ENCODE data around the gene RDX.
A peak's percentile ranks its signal among the peaks of the same experiment; 100 is the strongest.
"Not testable (repeated sequence)": the region's sequence is repeated elsewhere in the genome, so short reads cannot be mapped to it uniquely, and the experiment has no call there.

RDX gene

DNA sequence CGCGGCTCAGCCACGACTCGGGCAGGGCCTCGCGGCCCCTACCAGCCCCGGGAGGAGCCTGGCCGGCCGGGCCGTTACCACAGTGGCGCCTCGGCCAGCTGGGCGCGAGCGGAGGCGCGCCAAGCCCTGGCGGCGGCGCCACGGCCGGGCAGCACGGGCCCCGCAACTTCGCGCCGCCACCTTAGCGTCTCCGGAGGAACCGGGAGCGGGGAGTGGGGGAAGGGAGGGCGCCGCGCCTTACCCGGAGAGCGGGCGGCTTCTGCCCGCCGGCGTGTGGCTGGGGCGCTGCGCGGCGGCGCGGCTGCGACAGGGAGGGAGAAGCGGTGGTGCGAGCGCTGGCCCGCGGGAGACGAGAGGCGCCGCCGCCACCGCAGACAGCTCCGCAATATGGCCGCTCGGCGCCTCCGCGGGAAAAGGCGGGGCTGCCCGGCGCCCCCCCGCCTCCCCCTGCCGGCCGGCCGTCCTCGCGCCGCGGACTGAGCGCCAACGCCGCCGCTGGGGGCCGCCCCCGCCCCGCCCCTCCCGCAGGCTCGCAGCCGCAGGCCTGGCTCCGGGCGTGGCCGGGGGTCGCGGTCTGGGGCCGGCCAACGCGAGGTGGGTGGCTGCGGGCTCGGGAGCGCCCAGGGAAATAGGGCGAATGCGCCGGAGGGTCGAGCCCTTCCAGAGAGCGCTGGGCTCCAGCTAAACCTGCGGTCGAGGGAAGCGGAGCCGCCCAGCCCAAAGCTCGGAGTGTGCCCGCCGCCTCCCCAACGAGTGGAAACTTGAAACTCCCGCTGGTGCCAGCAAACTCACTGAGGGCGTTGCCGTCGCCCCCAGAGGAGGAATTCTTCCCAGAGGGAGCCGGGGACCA is at the start of gene RDX:
RDX (minus strand) TSS at position 389 of the 850 bp plus-strand sequence. CDS start 16,922 bp downstream, outside the sequence.
- peak; percentile 72 to 76 for DNase-seq

DNA sequence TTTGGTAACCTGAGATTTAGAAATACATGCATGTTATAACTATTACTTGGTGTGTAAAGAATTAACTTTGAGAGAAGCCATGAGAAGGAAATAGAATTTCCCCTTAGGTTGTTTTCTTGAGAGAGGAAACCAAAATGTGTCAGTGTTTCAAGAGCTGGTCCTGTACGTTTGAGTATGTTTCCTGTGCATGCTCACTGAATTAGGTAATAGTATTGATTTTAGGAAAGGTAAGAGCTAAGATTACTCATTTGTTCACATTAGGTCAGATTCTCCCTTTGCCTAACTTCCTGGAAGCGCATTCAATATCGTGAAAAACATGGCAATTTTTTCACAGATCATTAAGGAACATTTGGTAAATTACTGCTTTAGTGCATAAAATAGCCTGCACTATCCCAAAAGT is 49.3 kb upstream of the RDX start:
- DNase-seq: no peak

GRCh38 chr11:110340436-110340835 is 44.0 kb upstream of the RDX start:
- DNase-seq: no peak

DNA sequence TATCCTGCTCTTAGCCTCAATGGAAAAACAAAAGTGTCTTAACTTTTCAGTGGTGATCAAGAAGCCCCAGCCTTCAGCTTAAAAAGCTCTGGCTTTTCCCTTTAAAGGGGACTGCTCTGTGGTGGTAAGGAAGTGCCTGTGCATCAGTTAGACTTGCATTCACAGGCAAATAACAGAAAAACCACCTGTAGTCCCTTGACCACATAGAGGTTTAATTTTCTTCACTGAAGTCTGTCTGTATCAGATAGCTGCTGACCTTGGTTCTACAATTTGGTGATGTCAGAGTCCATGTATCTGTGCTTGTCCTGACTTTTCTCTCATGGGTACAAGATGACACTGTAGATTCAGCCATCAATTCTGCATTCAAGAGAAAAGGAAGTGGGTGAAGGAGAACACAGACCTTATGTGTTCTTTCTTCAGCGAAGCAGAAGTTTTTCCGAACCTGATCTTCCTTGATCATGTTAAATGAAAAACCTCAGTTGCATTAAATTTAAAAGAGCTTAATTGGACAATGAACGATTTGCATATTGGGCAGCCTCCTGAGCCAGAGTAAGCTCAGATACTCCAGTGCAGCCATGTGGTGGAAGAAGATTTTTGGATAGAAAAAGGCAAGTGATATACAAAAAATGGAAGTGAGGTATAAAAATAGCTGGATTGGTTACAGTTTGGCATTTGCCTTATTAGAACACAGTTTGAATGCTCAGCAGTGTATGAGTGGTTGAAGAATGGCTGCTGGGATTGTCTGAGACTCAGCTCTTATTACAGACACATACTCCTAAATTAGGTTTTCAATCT is 43.2 kb upstream of the RDX start:
- DNase-seq: no peak

GRCh38 chr11:110338684-110339083 is 42.3 kb upstream of the RDX start:
- no peak for DNase-seq

DNA sequence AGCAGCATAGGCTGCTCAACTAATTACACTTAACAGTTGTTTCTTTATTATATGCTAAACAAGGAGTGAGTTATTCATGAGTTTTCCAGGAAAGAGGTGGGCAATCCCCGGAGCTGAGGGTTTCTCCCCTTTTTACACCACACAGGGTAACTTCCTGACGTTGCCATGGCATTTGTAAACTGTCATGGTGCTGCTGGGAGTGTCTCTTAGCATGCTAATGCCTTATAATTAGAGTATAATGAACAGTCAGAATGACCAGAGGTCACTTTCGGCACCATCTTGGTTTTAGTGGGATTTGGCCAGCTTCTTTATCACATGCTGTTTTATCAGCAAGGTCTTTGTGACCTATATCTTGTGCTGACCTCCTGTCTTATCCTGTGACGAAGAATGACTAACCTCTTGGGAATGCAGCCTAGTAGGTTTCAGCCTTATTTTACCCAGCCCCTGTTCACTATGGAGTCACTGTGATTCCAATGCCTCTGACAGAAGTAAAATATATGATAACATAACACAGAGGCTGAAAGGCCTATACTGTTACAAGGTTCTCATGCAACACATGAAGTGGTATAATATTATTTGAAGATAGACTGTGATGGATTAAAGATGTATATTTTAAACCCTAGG is 41.3 kb upstream of the RDX start:
- no peak for DNase-seq

DNA sequence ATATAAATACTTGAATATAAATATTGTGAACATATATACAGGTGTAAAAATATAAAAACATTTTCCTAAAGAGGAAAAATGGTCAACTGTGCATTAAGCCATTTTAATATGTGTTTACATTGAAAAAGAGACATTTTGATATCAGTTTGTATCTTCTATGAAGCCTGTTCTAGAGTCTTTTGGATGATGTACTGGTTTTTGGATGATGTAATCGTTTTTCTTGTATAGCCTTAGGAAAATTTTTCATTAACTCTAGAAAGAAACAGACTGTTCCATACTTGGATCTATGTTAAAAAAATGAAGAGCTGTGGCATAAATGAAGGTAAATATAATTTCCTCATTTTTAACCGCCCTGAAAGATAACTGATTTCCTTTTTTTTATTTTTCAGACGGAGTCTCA is 39.6 kb upstream of the RDX start:
- DNase-seq: no peak

DNA sequence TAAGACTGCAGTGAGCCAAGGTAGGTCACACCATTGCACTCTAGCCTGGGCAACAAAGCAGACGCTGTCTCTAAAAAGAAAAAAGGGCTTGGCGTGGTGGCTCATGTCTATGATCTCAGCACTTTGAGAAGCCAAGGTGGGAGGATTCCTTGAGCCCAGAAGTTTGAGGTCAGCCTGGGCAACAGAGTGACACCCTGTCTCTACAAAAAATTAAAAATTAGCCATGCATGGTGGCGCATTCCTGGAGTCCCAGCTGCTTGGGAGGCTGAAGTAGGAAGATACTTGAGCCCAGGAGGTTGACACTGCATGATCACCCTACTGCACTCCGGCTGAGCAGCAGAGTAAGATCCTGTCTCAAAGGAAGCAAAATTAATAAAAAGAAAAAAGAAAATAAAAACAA is 38.9 kb upstream of the RDX start:
- no peak for DNase-seq

GRCh38 chr11:110331626-110332025 is 35.2 kb upstream of the RDX start:
- no peak for DNase-seq

DNA sequence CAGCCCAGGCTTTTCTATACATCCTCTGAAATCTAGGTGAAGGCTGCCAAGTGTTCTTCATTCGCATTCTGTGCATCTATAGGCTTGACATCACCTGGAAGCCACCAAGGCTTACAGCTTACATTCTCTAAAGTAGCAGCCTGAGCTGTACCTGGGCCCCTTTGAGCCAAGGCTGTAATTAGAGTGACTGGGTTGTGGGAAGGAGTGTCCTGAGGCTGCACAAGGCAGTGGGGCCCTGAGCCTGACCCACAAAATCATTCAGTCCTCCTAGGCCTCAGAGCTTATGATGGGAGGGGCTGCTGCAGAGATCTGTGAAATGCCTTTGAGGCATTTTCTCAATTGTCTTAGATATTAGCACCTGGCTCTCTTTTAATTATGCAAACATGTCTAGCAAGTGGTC is 33.0 kb upstream of the RDX start:
- no peak for DNase-seq

GRCh38 chr11:110327508-110327907 is 31.1 kb upstream of the RDX start:
- no peak for DNase-seq

GRCh38 chr11:110323786-110324185 is 27.4 kb upstream of the RDX start:
- no peak for DNase-seq

GRCh38 chr11:110319501-110319900 is 23.1 kb upstream of the RDX start:
- DNase-seq: no peak

DNA sequence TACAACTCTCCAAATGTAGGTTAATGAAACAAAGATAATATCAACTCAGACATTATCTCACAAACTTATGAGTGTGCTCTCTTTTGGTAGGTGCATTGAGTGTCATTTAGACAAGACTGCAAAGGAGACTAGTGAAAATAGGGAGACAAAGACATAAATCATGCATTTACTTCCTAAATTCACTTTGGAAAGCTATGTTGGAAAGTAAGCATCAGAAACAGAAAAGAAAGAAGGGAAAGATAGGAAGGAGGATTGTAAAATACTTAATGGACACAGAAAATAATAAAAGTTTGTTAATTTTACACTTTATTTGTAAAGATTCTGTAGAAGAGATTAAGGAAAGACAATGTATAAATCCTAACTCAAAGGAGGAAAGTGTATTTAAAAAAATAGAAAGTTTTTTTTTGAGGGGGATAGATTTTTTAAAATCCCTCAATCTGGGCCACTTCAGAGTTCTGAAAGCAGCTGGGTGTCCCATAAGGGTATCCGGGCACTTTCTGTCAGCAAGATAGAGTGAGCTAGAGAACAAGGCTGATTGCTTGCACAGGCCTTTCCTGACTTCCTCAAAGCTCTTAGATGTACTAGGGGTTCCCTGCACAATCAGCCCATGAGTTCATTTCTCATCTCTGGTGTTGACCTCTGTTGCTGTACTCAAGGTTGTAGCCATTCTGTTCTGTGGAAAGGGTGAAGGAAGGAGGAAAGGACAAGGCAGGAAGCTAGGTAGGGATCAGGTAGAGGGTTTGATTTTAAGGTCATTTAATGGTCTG is 22.4 kb upstream of the RDX start:
- no peak for DNase-seq

DNA sequence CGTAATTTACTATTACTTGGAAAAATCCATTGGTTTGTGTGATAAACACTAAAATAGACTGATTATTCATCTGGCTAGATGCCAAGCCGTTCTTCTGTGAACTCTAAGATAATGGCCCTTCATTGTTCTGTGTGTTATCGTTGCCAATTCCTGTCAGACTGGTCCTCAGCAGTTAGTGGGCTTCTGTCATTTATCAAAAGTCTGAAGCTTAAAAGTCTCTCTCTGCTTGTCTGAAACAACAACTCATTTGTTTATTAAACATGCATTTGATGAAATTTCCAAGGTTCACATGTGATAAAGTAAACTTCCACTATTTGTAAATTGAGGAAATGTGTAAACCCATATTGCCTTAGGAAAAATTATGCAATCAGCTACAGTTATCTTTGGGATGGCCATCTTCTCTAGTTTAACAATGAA is 21.1 kb upstream of the RDX start:
- peak in 1 of 2 experiments; percentile 21 for DNase-seq

- no peak for DNase-seq
Measured at GRCh38 chr11:110314366-110315095, 18.1 kb upstream of the RDX start.

- no peak for DNase-seq
Measured at GRCh38 chr11:110312670-110313069, 16.3 kb upstream of the RDX start.

GRCh38 chr11:110311783-110312579 is 15.6 kb upstream of the RDX start:
- DNase-seq: no peak

DNA sequence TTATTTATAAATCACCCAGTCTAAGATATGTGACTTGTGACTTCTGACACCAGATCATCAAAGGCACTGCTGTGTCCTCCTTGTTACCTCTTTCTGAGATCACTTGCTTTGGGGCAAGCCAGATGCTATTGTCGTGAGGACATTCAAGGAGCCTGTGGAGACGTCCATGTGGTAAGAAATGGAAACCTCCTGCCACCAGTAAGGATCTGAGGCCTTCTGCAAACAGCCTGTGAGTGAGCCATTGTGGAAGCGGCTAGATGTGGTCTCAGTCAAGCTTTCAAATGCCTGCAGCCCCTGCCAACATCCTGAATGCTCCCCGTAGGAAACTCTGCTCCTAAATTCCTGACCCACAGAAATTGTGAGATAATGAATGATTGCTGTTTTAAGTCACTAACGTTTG is 11.7 kb upstream of the RDX start:
- no peak for DNase-seq

- not testable (repeated sequence) for DNase-seq
Measured at GRCh38 chr11:110306019-110306388, 9.6 kb upstream of the RDX start.
